Upper lobe of right lung (tissue), 1 donor: Measurements from ENCODE around the gene EN2. TPM values are rescaled to one million over a fixed set of nuclear protein-coding genes. Genes with fewer than 3 reads are reported as not detected.

Source experiments
- ATAC-seq: fragments of 200-7000 bp; cut with Tn5 transposase; one replicate; pipeline ENCODE4 v1.9.1; 2020; ENCODE audit warnings: mild to moderate bottlenecking, moderate library complexity
- DNase-seq: peaks from one replicate; pipeline ENCODE4 v3.0.0-alpha.2; 2020
- H3K27ac ChIP-seq: fragments of 200-600 bp; one replicate; pipeline ENCODE4 v1.8.0; 2022
- H3K27me3 ChIP-seq: fragments of 200-600 bp; one replicate; pipeline ENCODE4 v1.8.0; 2022; ENCODE audit warnings: mild to moderate bottlenecking
- H3K36me3 ChIP-seq: fragments of 200-600 bp; one replicate; pipeline ENCODE4 v1.8.0; 2022
- H3K4me1 ChIP-seq: fragments of 200-600 bp; one replicate; pipeline ENCODE4 v1.8.0; 2022
- H3K4me3 ChIP-seq: fragments of 200-600 bp; one replicate; pipeline ENCODE4 v1.8.0; 2022; ENCODE audit warnings: mild to moderate bottlenecking
- H3K9me3 ChIP-seq: fragments of 200-600 bp; one replicate; pipeline ENCODE4 v1.8.0; 2022
- CTCF ChIP-seq: fragments of 200-600 bp; IDR thresholded peaks from one replicate; pipeline ENCODE4 v1.8.0; 2022; ENCODE audit warnings: antibody characterized with exemption
- intact Hi-C: fragments of 100-400 bp; cut with DNase I; formaldehyde crosslinking; loops from one replicate; pipeline ENCODE4 v1.11.0; 2022
- total RNA-seq: library from RNA; stranded (reverse); fragmentation: NEBNext Ultra II Directional; extraction: Animal tissue kit (Norgen Biotek cat#: 25700); gene quantifications from one replicate; pipeline ENCODE4 v1.2.1, GENCODE V29; 2021
- donor health status: DM: no; HTN: yes; CAD: no; lungs with severe emphysema.

EN2 gene
- total RNA-seq, 1 donor from 2014 or later = not detected

DNA sequence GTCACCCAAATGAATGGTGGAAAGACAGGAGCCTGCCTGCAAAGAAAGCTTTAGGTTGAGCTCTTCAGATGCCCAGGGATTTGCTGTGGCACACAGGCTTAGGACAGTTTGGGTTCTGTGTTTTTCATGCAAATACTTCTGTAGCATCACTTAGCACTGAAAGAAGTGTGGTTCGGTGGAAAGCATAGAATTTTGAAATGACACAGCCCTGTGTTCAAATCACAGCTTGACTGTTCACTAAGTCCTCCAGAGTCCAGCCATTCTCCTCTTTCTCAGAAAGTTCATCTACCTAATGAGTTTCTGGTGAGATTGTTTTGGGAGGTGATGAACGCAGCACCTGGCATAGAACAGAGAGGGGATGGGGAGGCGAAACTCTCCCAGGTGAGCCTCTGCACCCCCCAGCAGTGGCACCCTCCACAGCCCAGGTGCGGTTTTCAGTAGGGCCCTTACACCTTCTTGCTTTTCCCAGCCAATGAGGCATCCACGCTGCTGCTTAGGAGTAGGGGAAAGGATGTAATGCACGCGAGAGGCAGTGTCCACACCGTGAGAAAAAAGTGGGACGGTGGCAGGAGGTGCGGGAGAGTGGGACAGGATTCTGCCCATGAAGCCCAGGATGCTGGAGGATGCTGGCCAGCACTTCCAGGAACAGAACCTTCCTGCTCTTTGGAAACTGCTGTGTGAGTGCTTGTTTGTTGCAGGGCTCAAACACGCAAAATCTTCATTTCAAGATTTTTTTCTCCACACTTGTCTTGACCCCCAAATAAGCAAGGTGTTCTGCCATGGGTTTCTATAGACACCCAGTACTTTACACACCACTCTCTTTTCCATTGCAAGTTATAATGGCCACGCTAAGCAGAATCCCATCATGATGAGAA lies 11.6 kb downstream of the EN2 start:
- ATAC-seq = no peak
- H3K36me3 ChIP-seq = no peaks in the 10 kb centered on the region
- TF ChIP-seq CTCF = no peak
- no peak for DNase-seq
- no peak overlapping the region for H3K27ac ChIP-seq
- no peak overlapping the region for H3K4me3 ChIP-seq
- H3K4me1 ChIP-seq = peaks cover 19% of the 10 kb centered on the region
- H3K27me3 ChIP-seq = peaks cover 97% of the 10 kb centered on the region
- intact Hi-C loops = no loop called here
- no peaks in the 10 kb centered on the region for H3K9me3 ChIP-seq

DNA sequence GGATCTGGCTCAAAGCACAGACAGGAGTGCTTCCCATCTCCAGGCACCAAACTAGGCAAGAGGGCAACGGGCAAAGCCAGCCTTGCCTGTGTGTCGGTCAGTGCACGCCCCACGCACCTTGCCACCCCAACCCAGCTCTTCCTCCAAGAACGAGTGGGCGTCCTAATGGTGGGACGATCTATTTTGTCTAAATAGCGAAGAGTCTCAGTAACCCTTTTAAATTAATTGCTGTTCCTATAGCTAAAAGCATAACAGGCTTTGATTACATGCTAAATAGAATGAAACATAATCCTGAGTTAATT lies 12.2 kb downstream of the EN2 start:
- peaks cover 19% of the 10 kb centered on the region for H3K4me1 ChIP-seq
- no peaks in the 10 kb centered on the region for H3K9me3 ChIP-seq
- H3K27me3 ChIP-seq = peaks cover 97% of the 10 kb centered on the region
- intact Hi-C loops = no loop called here
- ATAC-seq = no peak
- H3K27ac ChIP-seq = no peak overlapping the region
- no peak overlapping the region for H3K4me3 ChIP-seq
- DNase-seq = no peak
- no peak for TF ChIP-seq CTCF
- no peaks in the 10 kb centered on the region for H3K36me3 ChIP-seq

DNA sequence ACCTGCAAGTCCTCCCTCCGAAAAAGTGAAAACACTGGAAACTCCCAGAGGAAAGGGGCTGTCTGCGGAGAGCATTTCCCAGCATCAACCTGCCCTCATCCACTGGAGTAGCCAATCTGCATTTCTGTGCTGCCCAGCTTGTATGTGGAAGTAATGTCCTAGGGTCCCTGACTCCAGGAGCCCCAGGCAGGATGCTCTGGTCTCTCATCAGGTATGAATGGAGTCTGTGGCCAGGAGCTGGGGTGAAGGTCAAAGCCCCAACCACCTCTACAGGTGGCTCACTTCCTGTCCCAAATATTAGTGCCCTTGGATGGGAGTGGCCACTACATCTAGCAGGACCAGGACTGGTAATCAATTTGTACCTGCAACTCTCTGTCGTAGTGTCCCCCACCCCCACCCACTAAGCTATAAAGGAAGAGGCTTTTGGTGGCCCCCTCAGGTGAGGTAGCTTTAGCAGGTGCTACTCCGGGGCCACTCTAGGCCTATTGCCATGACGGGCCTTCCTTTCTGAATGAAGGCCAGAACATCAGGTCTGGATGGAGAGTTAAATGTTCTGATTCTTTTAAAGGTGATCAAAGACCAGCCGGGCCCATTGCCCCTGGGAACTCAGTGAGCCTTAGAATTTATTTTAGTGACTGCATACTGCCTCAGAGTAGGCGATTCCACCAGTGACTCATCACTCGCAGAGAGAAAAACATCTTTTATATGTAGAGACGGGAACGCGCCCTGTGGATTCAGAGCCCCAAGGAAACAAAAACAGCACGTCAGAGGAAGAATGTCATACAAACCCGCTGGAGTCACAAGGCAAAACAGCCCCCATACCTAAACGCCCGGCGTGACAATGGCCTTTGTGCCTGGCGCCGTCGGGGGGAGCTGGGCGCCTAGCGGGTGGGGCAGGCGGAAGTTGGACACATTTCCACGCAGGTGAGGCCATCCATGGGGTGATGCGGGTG lies 13.0 kb downstream of the EN2 start:
- DNase-seq = no peak
- intact Hi-C loops = no loop called here
- Histone ChIP-seq H3K27ac (no peak overlapping the region), H3K4me3 (no peak overlapping the region), H3K36me3 (no peaks in the 10 kb centered on the region), H3K9me3 (no peaks in the 10 kb centered on the region), H3K27me3 (peaks cover 97% of the 10 kb centered on the region), H3K4me1 (peaks cover 19% of the 10 kb centered on the region)
- no peak for ATAC-seq
- no peak for TF ChIP-seq CTCF

DNA sequence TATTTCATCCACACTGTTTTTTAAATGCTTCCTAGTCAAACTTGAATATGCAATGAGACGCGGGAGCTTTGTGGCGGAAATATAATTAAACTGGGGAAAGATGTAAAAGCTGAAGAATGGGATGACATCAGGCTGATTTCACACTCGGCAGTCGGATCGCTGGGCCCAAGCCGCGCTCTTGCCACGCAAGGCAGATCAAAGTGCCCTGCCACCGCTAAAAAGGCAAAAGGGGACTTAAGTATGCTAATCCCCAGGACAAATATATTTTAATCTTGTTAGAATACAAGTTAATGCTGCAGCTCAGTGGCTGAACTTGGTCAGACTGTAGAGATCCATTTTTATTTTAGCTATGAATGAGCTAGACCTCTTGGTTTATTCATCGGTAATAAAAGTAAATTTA lies 13.8 kb downstream of the EN2 start:
- no peaks in the 10 kb centered on the region for H3K36me3 ChIP-seq
- TF ChIP-seq CTCF = no peak
- DNase-seq (no peak), ATAC-seq (no peak)
- no peak overlapping the region for H3K4me3 ChIP-seq
- peaks cover 13% of the 10 kb centered on the region for H3K4me1 ChIP-seq
- H3K27me3 ChIP-seq = peaks cover 97% of the 10 kb centered on the region
- intact Hi-C loops = no loop called here
- H3K27ac ChIP-seq = no peak overlapping the region
- no peaks in the 10 kb centered on the region for H3K9me3 ChIP-seq

- no peaks in the 10 kb centered on the region for H3K4me1 ChIP-seq
- TF ChIP-seq CTCF = no peak
- peaks cover 89% of the 10 kb centered on the region for H3K27me3 ChIP-seq
- no peak overlapping the region for H3K27ac ChIP-seq
- no peaks in the 10 kb centered on the region for H3K36me3 ChIP-seq
- no peaks in the 10 kb centered on the region for H3K9me3 ChIP-seq
- H3K4me3 ChIP-seq = no peak overlapping the region
- DNase-seq = no peak
- ATAC-seq = no peak
- intact Hi-C loops = no loop called here
Observed at GRCh38 chr7:155477476-155477875, 19.5 kb downstream of the EN2 start.
